A549 (cell line): ENCODE results near the gene AFMID.

Experiments used
- CEBPB ChIP-seq, 2 experiments: fragments of >200 bp in 1 of 2; sonication (Bioruptor Twin) in 1 of 2; formaldehyde crosslinking in 1 of 2; IDR thresholded peaks; 2 replicates each; pipeline ENCODE4 v1.6.1; 2012 to 2016
- CTCF ChIP-seq: fragments of >200 bp; sonication (Bioruptor Twin); formaldehyde crosslinking; IDR thresholded peaks from 3 replicates; pipeline ENCODE4 v1.5.1; 2016
- RCOR1 ChIP-seq: fragments of 150-350 bp; IDR thresholded peaks from 2 replicates; pipeline ENCODE4 v1.6.1; 2014; ENCODE audit warnings: antibody characterized with exemption, low read length, low read depth
- REST ChIP-seq: fragments of 200-600 bp; sonication (generic); IDR thresholded peaks from 2 replicates; pipeline ENCODE4 v1.6.1; 2016; ENCODE audit warnings: antibody characterized with exemption, mild to moderate bottlenecking, moderate library complexity

GRCh38 chr17:78184868-78185267 lies 2.3 kb upstream of the AFMID start:
- TF ChIP-seq CTCF (no peak), RCOR1 (no peak), REST (no peak), CEBPB (IDR thresholded peaks at IDR 0.05) (no peak)
